Neural crest cell (in vitro differentiated cells): ENCODE measurements around the gene DOLPP1. TPM values are rescaled to one million over a fixed set of nuclear protein-coding genes. Genes with fewer than 3 reads are reported as not detected.

Experiments
- DNase-seq: peaks from one replicate; pipeline ENCODE4 v3.0.0; 2021; ENCODE audit warnings: low read depth, mixed read lengths, low spot score
- H3K27ac Mint-ChIP-seq: one replicate; pipeline ENCODE4 v1.8.0; 2021; ENCODE audit warnings: mild to moderate bottlenecking, mixed read lengths; ENCODE audit not compliant: unreplicated experiment
- H3K27me3 Mint-ChIP-seq: 2 replicates; pipeline ENCODE4 v1.8.0; 2021; ENCODE audit warnings: low read depth, mild to moderate bottlenecking, mixed read lengths
- H3K36me3 Mint-ChIP-seq: 2 replicates; pipeline ENCODE4 v1.8.0; 2021; ENCODE audit warnings: low read depth, mild to moderate bottlenecking, mixed read lengths
- H3K4me1 Mint-ChIP-seq: 2 replicates; pipeline ENCODE4 v1.8.0; 2021; ENCODE audit warnings: mixed read lengths
- H3K4me3 Mint-ChIP-seq: one replicate; pipeline ENCODE4 v1.8.0; 2021; ENCODE audit warnings: mild to moderate bottlenecking, mixed read lengths
- H3K9me3 Mint-ChIP-seq: 2 replicates; pipeline ENCODE4 v1.8.0; 2021; ENCODE audit warnings: mixed read lengths
- total RNA-seq: library from RNA; stranded (reverse); gene quantifications from 2 replicates; pipeline ENCODE4 v1.2.1, GENCODE V29; 2021
- TF ChIP-seq, protein P1 (sequence below): fragments of 200-600 bp; sonication (generic); conservative IDR thresholded peaks from 2 replicates; pipeline ENCODE4 v1.5.0; 2021; ENCODE audit warnings: antibody characterized with exemption, mild to moderate bottlenecking

The DOLPP1 gene
- total RNA-seq, 1 donor from 2014 or later, result 43.1 TPM

- TF ChIP-seq, protein P1, sequence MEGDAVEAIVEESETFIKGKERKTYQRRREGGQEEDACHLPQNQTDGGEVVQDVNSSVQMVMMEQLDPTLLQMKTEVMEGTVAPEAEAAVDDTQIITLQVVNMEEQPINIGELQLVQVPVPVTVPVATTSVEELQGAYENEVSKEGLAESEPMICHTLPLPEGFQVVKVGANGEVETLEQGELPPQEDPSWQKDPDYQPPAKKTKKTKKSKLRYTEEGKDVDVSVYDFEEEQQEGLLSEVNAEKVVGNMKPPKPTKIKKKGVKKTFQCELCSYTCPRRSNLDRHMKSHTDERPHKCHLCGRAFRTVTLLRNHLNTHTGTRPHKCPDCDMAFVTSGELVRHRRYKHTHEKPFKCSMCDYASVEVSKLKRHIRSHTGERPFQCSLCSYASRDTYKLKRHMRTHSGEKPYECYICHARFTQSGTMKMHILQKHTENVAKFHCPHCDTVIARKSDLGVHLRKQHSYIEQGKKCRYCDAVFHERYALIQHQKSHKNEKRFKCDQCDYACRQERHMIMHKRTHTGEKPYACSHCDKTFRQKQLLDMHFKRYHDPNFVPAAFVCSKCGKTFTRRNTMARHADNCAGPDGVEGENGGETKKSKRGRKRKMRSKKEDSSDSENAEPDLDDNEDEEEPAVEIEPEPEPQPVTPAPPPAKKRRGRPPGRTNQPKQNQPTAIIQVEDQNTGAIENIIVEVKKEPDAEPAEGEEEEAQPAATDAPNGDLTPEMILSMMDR, result peak; percentile 99
- H3K27ac Mint-ChIP-seq, result no peak overlapping the region
- no peaks in the 10 kb centered on the region for H3K9me3 Mint-ChIP-seq
- H3K27me3 Mint-ChIP-seq, result no peaks in the 10 kb centered on the region
- H3K4me3 Mint-ChIP-seq, result peak overlapping the region; percentile 31
- peak; percentile 88 for DNase-seq
- peaks cover 12% of the 10 kb centered on the region for H3K36me3 Mint-ChIP-seq
- H3K4me1 Mint-ChIP-seq, result peaks cover 23% of the 10 kb centered on the region
Measured at GRCh38 chr9:129131300-129132145, 50.6 kb downstream of the DOLPP1 start.

DNA sequence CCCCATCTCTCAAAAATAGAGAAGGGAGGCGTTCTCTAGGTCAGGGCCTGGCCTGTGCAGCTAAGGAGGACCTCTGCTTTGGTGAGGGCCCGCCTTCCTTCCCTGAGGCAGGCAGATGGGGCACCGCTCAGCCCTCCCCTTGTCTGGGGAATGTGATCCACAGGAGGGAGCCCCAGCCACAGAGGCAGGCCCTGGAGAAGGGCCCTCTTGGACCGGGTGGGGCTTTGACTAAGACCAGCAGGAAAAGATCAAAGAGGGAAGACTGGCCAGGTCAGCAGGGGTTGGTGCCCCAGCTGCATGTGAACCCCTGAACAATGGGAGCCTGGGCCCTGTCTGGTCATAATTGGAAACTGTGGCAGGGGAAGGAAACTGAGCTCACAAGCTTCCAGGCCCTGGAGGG, 52.2 kb downstream of the DOLPP1 start:
- H3K4me3 Mint-ChIP-seq, result no peak overlapping the region
- TF ChIP-seq, protein P1, result no peak
- peaks cover 22% of the 10 kb centered on the region for H3K4me1 Mint-ChIP-seq
- H3K27me3 Mint-ChIP-seq, result no peaks in the 10 kb centered on the region
- no peak for DNase-seq
- peaks cover 12% of the 10 kb centered on the region for H3K36me3 Mint-ChIP-seq
- no peak overlapping the region for H3K27ac Mint-ChIP-seq
- no peaks in the 10 kb centered on the region for H3K9me3 Mint-ChIP-seq

DNA sequence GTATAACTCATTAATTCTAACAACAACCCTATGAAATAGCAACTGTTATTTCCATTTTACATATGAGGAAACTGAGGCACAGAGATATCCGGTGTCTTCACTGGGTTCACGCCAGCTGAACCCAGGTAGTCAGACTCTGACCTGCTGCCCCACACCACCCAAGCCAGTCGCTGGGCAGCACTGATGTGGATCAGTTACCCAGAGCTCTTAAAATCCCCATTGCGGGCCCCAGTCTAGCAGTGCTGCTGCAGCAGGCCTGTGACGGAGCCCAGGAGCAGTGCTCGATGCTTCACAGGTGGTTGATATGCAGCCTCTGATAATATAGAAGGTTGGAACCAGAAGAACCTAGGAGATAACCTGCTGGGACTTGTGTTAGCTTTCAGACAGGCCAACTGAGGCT, 54.6 kb downstream of the DOLPP1 start:
- H3K36me3 Mint-ChIP-seq, result peaks cover 9% of the 10 kb centered on the region
- H3K27me3 Mint-ChIP-seq, result peaks cover 4% of the 10 kb centered on the region
- H3K27ac Mint-ChIP-seq, result no peak overlapping the region
- peaks cover 42% of the 10 kb centered on the region for H3K4me1 Mint-ChIP-seq
- no peaks in the 10 kb centered on the region for H3K9me3 Mint-ChIP-seq
- TF ChIP-seq, protein P1, result no peak
- no peak overlapping the region for H3K4me3 Mint-ChIP-seq
- DNase-seq, result no peak

GRCh38 chr9:129136446-129137035, 55.6 kb downstream of the DOLPP1 start:
- no peaks in the 10 kb centered on the region for H3K9me3 Mint-ChIP-seq
- no peak overlapping the region for H3K4me3 Mint-ChIP-seq
- TF ChIP-seq, protein P1, result no peak
- H3K36me3 Mint-ChIP-seq, result peaks cover 3% of the 10 kb centered on the region
- H3K27ac Mint-ChIP-seq, result no peak overlapping the region
- peaks cover 4% of the 10 kb centered on the region for H3K27me3 Mint-ChIP-seq
- no peak for DNase-seq
- H3K4me1 Mint-ChIP-seq, result peaks cover 50% of the 10 kb centered on the region

DNA sequence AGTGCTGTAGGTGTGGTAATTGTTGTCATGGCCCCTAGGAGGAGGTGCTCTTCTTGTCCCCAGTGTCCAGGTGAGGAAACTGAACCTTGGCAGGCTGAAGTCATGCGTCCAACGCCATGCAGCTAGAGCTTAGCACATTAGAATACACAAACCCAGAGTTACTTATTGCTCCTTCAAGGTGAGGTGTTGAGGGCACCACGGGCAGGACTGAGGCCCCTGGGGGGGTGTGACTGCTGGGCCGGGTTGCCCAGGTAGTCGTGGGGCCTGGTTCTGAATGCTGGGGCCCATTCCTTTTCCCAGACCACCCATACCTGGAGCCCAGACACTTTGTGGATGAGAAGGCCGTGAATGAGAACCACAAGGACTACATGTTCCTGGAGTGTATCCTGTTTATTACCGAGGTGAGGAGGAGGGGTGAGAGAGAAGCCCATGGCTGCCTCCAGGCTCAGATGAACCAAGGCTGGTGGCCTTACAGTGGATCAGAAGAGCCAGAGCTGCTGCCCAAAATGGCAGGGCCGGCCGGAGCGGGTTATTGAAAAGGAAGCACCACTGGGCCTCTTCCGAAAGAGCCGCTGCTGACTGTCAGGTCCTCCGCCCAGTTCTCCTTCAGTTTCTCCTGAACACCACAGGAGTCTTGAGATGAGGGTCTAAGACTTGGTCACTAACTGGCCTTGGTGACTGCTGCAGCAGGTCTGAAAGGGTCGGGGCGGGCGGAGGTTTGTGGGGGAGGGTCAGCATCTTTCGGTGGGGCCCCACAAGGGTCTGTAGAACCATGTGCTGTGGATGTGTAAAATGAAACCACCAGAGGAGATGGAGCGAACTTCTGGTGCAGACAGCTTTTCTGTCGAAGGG, 56.6 kb downstream of the DOLPP1 start:
- H3K27me3 Mint-ChIP-seq, result peaks cover 4% of the 10 kb centered on the region
- no peak for DNase-seq
- H3K27ac Mint-ChIP-seq, result peak overlapping the region; percentile 62
- H3K9me3 Mint-ChIP-seq, result no peaks in the 10 kb centered on the region
- peak overlapping the region; percentile 27 for H3K4me3 Mint-ChIP-seq
- TF ChIP-seq, protein P1, result no peak
- no peaks in the 10 kb centered on the region for H3K36me3 Mint-ChIP-seq
- H3K4me1 Mint-ChIP-seq, result peaks cover 53% of the 10 kb centered on the region
